NCI-H1417 treated with DMSO at 0.1 percent for 48 hours (cell line): ENCODE measurements around the gene TPPP.
"Not testable (repeated sequence)": the region's sequence is repeated elsewhere in the genome, so short reads cannot be mapped to it uniquely, and the experiment has no call there.

Source experiments
- DNase-seq: peaks from one replicate; lab custom pipeline; 2025; lab: John Stamatoyannopoulos, UW

TPPP gene

DNA sequence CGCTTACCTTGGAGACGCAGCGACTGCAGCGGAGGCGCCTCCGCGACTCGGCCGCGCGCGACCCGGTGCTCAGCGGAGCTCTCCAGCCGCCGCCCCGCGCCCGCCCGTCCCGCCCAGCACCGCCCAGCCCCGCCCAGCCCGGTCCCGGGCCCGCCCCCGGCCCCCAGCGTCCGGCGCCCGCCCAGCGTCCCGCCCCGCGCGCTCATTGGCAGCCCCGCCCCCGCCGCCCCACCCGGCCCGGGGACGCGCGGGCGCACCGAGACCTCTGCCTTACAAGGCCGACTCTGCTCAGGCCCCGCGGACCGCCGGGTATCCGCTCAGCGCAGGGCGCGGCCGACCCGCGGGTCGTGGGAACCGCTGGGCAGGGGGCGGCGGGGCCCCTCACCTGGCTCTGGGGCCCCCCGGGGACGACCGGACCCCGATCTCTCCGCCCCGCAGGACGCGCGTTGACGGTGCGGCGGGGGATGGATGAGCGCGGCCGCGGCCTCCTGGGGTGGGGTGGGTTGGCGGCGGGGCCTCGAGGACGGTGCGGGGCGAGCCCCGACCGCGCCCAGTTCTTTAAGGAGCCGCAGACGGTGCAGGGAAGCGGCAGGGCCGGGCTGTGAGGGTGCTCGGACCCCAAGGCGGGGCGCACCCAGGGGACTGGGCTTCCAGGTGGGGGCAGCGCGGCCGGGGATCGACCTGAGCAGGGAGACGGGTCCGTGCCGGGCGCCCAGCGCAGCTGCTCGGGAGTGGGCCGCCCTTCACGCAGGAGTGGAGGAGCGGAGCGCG, at the start of gene TPPP:
Gene TPPP, minus strand, starts transcription at position 82 of the 771 bp plus-strand sequence. CDS start 15,292 bp downstream, outside the sequence.
- not testable (repeated sequence) for DNase-seq

DNA sequence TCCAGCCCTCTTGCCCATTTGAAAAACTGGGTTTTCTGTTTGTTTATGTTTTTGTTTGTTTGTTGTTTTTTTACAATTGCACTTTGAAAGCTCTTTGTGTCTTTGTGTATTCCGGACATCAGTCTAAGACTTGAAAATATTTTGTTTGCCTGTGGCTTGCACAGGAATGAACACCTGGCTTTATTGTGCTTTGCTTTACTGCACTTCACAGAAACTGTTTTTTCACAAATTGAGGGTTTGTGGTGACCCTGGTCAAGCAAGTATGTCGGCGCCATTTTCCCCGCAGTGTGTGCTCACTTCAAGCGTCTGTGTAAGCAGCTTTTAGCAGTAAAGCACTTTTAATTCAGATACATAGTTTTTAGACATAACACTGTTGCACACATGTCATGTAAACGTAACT, 49.1 kb upstream of the TPPP start:
- not testable (repeated sequence) for DNase-seq

DNA sequence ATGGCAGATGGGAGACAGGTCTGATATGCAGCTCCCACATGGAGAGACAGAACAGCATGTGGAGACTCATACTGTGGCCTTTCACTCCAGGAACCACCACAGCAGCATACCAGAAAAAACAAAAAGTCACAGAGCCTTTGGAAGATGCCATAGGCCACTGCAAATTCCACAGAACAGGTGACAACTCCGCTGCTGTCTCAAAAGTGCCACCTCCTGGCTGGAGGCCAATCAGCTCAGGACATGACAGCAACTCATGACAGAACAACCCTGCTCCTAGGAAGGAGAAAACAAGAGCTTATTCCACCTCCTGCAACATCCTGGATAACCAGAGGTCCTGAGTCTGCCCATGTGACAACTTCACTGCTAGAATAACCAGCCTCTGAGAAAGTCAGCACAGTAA, 41.0 kb upstream of the TPPP start:
- DNase-seq: not testable (repeated sequence)

DNA sequence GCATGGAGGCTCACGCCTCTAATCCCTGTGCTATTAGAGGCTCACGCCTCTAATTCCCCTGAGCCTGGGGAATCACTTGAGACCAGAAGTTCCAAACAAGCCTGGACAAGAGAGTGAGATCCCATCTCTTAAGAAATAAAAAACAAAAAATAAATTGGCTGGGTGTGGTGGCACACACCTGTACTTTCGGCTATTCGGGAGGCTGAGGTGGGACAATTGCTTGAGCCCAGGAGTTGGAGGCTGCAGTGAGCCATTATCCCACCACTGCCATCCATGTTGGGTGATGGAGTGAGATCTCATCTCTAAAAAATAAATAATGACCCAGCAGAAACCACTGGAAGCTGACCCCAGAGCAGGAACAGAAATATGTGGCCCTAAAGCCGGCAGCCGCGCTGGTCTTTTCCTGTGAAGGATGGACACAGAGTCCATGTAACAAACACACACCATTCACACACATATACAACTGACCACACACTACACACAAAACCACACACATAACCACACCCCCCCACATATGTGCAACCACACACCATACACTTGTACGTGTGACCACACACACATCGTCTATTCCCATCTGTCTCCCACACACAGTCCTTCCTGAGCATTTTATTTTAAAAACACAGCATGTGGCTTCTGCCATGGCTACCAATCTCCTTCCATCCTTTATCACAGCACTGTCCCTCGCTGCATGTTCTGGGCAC, 39.8 kb upstream of the TPPP start:
- not testable (repeated sequence) for DNase-seq

DNA sequence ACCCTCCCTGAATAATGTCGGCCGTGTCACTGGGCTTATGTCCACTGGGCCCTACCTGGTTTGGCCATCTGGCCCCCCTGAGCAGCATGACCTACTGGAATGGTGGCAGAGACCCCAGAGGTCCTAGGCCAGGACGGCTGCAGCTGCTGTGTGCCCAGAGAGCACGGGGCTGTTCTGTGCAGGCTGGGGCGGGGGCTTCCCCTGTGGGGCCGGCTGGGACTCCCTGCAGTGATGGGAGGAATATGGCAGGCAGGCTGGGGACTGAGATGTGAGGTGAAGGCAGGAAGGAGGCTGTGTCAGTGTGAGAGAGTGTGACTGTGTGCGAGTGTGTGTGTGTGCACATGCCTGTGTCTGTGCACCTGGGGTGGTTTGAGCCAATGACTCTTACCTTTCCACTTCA, 36.1 kb upstream of the TPPP start:
- not testable (repeated sequence) for DNase-seq

DNA sequence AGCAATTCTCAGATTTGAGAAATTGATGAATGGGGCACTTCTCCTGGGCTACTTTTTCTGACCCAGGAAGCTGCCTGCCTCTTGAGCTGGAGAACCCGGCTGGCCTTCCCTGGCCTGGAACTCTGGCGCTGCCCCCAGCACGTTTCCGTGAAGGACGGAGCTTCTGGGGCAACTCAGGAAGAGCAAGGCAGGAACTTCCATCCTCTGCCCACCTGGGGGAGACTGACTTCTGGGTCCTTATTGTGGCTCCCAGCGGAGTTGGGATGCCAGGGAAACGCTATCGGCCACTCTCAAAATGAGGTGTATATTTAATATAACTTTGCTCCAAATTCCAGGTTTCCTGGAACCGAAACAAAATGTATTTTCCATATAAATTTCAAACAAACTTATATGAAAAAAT, 33.9 kb upstream of the TPPP start:
- not testable (repeated sequence) for DNase-seq

DNA sequence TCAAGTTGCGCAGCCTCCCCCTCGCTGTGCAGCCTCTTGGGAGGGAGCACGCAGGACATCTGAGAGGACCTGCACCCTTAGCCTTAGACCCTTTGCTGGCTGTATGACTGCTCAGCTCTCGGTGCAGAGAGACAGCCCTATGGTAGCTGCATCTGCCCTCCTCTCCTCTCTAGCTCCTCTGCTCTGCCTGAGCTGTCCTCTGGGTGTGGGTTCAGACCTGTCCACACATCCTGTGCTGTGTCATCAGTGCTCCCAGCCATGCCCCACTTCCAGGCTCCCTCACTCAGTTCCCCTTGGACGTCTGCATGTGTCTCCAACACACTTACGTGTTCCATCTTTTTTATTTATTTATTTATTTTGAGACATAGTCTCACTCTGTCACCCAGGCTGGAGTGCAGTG, 30.7 kb upstream of the TPPP start:
- DNase-seq: not testable (repeated sequence)

DNA sequence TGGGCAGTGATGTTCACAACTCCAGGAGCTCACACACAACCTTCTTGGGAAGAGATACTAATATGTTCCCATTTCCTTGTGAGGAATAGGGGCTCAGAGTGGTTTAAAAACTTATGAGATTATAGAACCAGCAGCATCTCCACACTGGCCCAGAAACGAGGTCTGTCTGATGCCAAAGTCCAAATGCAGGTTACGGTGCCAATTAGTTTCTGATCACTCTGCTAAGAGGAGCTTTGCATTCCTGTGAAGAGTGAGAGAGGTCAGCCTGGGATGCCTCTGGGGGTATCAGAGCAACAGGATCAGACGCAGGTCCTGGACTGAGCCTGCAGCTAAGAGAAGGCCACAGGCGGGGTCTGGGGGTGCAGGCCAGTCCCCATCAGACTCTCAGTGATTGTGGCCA, 30.2 kb upstream of the TPPP start:
- DNase-seq: not testable (repeated sequence)

DNA sequence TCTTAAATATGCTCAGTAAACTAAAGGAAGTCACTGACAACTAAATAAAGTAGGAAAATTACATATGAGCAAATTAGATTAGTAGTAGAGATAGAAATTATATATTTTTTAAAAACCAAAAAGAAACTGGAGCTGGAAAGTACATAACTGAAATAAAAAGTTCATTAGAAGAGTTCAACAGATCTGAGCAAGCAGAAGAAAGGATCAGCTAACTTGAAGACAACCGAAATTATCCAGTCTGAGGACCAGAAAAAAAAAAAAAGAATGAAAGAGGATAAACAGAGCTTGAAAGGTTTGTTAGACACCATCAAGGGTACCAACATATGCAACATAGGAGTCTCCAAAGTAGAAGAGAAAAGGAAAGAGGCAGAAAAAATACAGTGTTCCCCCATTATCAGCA, 26.2 kb upstream of the TPPP start:
- DNase-seq: not testable (repeated sequence)

DNA sequence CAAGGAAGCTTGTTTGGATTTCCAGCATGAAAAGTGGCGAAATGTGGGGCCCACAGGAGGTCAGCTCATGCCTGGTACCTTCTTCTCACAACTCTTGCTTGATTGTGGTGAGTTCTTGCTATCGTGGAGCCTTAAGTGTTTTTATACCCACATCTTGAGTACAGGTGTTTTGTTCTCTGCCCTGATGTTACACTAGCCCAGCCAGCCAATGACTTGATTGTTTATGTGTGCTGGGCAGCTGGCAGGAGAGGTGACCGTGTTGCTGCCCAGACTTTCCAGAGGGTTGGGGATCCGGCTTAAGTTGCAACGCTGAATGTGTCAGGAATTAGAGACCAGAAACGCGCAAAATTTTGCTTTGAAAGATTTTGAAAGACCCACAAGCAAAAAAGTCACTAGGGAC, 24.0 kb upstream of the TPPP start:
- no peak for DNase-seq

DNA sequence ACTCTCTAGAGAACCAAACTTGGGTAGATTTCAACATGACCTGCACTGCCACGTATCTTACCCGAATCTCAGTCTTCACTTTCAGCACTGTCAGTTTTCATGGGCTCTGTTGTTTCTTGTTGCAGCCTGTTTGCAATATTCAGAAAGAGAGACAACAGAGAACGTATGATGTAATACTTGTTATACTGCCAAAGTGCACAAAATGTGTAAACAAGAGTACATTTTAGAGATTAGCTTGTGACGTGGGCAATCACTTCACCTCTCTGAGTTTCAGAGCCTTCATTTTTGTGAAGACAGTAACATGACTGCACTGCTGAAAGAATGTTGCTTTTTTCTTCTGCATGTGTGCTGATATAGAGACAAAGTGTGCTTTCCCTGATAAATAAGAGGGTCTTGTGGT, 23.6 kb upstream of the TPPP start:
- DNase-seq: not testable (repeated sequence)

DNA sequence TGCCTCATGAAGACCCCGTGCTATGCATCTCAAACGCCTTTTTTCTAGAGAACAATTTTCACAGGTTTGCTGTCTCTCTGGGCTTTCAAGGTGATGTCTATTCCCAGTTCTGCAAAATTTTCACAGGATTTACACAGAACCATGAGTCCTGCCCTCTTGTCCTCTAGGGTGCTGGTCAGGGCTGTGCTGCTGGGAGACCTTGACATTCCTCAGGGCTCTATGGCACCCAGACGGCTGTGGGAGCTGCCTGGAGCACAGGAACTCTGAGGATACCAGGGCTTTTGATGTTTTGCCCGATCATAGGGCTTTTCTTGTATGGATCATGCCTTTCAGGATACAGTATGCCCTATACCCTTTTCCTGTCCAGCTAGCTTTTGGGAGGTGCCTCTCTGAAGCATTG, 22.5 kb upstream of the TPPP start:
- DNase-seq: not testable (repeated sequence)

DNA sequence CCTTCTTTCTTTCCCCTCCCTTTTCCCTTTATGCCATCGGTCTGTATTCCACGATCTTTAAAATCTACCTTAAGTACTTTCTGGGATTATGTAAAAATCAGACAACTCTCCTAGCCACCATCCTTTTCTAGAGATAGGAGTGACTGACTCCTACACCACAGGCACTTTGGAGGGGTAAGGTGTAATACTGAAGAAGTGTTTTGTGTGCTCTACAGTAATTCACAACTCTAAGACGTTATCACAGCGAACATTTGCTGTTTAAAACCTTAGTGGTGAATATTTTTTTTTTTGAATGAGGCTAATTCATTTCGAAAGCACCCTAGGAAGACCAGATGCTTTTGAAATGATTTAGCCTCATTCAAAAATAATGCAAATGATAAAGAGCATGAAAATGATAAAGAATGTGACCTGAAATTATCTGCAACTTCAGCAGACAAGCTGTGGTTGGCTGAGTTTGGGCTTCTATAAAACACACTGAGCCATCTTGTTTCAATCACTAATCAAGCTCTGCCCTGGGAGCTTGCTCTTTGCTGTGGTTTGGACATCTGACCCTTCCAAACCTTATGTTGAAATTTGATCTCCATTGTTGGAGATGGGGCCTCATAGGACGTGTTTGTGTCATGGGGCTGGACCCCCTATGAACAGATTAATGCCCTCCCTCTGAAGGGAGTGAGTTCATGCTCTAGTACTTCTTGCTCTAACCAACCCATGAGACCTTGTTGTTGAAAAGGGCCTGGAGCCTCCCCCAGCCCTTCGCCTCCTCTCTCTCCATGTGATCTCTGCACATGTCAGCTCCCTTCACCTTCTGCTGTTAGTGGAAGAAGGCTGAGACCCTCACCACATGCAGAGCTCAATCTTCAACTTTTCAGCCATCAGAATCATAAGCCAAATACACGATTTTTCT, 21.3 kb upstream of the TPPP start:
- DNase-seq: not testable (repeated sequence)

DNA sequence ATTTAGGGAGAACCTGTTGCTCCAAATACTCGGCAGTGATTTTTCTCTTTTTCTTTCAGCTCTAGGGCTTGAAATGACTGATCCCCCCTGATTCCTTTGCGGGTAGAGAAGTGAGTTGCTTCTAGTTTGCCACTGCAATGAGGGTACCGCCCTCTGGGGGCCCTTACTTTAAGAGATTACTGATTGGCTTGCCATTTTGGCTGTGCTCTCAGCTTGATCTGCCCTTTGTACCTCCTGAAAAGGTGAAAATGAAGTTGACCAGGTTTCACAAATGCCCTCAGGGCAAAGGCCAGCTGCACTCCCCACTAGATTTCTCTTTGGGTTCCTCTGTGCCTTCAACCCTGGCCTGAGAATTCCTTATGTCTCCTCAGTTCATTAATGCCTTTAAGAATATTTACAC, 20.5 kb upstream of the TPPP start:
- DNase-seq: not testable (repeated sequence)

DNA sequence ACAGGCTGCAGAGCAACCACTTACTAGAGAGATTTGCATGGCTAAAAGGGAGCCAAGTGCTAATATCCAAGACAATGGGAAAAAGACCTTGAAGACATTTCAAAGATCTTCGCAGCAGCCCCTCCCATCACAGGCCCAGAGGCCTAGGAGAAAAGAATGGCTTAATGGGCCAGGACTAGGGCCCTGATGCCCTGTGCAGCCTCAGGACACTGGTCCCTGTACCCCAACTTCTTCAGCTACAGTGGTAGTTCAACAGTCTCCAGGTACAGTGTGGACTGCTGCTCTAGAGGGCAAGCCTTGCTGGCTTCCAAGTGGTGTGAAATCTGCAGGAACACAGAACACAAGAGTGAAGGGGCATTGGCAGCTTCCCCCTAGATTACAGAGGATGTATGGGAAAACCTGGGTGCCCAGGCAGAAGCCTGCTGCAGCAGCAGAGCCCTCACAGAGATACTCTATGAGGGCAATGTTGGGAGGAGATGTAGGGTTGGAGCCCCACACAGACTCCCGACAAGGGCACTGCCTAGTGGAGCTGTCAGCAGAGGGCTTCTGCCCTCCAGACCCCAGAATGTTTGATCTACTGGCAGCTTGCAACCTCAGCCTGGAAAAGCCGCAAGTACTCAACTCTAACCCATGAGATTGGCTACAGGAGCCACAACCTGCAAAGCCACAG, 15.8 kb upstream of the TPPP start:
- not testable (repeated sequence) for DNase-seq

DNA sequence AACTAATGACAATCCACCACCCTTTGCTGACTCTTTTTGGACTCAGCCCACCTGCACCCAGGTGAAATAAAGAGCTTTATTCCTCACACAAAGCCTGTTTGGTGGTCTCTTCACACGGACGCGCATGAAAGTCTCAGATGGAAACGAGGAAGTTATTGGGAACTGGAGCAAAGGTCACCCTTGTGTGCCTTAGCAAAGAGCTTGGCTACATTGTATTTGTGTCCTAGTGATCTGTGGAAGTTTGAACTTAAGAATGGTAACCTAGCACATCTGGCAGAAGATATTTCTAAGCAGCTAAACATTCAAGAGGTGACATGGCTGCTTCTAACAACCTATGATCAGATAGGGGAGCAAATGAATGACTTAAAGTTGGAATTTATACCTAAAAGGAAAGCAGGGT, 15.2 kb upstream of the TPPP start:
- not testable (repeated sequence) for DNase-seq

DNA sequence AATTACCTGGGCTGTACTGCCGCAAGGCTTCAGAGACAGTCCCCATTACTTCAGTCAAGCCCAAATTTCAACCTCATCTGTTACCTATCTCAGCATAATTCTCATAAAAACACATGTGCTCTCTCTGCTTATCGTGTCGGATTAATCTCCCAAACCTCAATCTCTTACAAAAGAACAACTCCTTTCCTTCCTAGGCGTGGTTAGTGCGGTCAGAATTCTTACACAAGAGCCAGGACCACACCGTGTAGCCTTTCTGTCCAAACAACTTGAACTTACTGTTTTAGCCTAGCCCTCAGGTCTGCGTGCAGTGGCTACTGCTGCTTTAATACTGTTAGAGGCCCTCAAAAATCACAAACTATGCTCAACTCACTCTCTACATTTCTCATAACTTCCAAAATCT, 13.0 kb upstream of the TPPP start:
- not testable (repeated sequence) for DNase-seq

DNA sequence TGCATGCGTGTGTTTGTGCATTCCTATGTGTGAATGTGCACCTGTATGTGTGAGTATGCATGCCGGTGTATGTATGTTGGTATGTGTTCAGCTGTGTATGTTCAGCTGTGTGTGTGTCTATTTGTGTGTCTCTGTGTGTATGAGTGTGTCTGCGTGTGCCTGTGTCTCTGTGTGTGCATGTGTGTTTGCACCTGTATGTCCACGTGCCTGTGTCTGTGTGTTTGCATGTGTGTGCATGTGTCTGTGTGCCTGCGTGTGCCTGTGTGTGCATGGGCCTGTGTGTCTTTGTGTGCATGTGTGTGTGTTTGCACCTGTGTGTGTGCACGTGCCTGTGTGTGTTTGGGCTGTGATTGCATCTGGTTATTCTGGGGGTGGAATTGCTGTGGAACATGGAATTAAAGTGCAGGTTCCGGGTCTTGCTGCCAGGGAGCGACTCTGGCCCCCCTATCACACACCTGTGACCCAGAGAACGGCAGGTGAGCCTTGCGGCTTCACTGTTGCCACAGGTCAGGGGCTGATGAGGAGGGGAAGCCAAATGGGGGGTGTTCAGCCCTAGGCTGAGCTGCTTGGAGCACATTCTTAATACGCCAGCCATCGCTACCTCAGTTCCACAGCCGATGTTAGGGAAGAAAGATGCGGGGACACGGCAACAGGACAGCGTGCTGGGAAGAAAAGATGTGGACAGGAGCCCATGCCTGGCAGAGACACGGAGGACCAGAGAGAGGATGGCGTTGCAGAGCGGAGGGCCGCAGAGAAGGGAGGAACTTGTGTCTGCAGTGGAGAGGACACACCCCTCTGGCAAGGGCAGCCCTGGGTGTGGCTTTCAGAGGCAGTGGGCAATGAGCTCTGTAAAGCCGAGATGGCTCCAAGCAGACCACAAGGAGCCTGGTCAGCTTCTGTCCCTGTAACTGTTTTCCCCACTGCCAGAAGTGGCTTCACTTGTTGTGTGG, 3.9 kb upstream of the TPPP start:
- not testable (repeated sequence) for DNase-seq

DNA sequence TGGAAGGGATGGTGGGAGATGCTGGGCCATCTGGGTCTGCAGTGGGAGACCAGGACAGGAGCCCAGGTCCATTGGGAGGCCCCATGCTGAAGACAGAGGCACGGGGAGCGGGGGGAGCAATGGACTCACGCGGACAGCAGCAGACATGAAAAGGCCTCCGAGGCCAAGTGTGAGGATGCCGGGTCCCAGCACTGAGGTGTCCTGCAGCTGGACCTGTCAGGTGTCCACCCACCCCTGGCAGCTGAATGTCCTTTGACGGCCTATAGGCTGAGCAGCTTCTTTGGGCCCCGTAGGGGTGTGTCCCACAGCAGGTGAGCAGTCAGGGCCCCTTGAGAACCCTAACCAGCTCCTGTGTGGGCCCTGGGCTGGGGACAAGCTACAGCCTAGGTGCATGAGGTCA, 3.0 kb upstream of the TPPP start:
- DNase-seq: not testable (repeated sequence)

DNA sequence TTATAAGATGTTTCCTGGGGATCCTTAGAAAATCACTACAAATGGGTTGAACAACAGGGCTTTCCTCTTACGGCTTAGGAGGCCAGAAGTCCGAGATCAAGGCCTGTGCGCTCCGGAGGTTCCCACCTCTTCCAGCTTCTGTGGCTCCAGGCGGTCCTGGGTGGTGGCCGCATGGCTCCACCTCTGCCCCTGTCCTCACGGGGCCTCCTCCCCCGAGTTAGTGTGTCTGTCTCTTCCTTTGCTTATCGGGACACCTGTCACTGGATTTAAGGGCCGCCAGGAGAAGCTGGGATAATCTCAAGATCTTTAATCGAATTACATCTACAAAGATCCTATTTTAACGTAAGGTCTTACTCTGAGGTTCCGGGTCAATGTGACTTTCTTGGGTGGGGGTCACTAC, 2.3 kb upstream of the TPPP start:
- DNase-seq: not testable (repeated sequence)

DNA sequence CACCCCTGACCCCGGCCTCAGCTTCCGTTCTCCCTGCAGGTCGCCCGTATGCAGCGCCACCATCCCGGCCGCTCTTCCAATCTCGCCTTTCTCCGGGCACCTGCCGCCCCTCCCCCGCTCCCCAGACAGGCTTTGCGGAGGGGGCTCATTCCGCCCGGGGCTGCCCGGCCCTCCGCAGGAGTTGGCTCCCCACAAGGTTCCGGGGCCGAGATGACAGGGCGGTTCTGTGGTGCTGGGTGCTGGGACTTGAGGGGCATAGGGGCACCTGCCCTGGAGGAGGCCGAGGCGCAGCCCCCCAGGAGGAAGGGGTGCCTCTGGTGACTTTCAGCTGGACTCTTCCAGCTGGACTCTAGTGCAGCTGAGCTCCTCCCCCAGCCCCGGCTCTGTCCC, 885 bp upstream of the TPPP start:
- DNase-seq: not testable (repeated sequence)
